IMR-90 (cell line): Measurements from ENCODE around the gene GPATCH8.

ENCODE experiments used
- MAZ ChIP-seq: IDR thresholded peaks from 2 replicates; pipeline ENCODE4 v1.6.1; 2012; ENCODE audit warnings: low read depth, mild to moderate bottlenecking, low read length, improper control_type of control experiment, moderate library complexity, borderline replicate concordance
- MXI1 ChIP-seq: IDR thresholded peaks from 2 replicates; pipeline ENCODE4 v1.6.1; 2012; ENCODE audit warnings: low read depth, mild to moderate bottlenecking, low read length, moderate library complexity, borderline replicate concordance
- POLR2A ChIP-seq: IDR thresholded peaks from 2 replicates; pipeline ENCODE4 v1.6.1; 2012; ENCODE audit warnings: mild to moderate bottlenecking, low read depth, low read length
- RAD21 ChIP-seq: IDR thresholded peaks from 2 replicates; pipeline ENCODE4 v1.6.1; 2012; ENCODE audit warnings: low read length, improper control_type of control experiment
- SMC3 ChIP-seq: fragments of 150-350 bp; IDR thresholded peaks from 2 replicates; pipeline ENCODE4 v1.6.1; 2016; ENCODE audit warnings: low read depth, mild to moderate bottlenecking, antibody characterized with exemption, low read length, moderate library complexity
- TF ChIP-seq, protein P1 (sequence below): conservative IDR thresholded peaks from 2 replicates; pipeline ENCODE4 v1.5.1; 2012; ENCODE audit warnings: mild to moderate bottlenecking, low read depth, low read length, improper control_type of control experiment

DNA sequence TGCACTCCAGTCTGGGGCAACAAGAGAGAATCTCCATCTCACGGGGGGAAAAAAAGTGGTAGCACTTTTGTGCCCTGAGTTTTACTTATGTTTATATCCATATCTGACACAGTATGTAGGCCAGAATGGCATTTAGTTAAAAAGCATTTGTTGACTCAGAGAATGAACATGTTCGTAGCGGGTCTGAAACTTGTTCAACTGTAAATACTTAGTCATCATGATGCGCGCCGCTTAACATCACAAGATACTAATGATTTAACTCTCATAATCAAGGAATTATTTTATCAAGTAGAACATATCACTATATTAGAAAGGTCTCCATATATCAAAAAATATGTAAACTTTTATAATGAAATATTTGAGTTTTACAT is 58.5 kb downstream of the GPATCH8 start:
- TF ChIP-seq, protein P1, sequence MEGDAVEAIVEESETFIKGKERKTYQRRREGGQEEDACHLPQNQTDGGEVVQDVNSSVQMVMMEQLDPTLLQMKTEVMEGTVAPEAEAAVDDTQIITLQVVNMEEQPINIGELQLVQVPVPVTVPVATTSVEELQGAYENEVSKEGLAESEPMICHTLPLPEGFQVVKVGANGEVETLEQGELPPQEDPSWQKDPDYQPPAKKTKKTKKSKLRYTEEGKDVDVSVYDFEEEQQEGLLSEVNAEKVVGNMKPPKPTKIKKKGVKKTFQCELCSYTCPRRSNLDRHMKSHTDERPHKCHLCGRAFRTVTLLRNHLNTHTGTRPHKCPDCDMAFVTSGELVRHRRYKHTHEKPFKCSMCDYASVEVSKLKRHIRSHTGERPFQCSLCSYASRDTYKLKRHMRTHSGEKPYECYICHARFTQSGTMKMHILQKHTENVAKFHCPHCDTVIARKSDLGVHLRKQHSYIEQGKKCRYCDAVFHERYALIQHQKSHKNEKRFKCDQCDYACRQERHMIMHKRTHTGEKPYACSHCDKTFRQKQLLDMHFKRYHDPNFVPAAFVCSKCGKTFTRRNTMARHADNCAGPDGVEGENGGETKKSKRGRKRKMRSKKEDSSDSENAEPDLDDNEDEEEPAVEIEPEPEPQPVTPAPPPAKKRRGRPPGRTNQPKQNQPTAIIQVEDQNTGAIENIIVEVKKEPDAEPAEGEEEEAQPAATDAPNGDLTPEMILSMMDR: no peak
- TF ChIP-seq POLR2A (no peak), MAZ (no peak), RAD21 (no peak), SMC3 (no peak), MXI1 (no peak)
